HCT116 (cell line): ENCODE results near the gene MRPS7. TPM values are rescaled to one million over a fixed set of nuclear protein-coding genes. Genes with fewer than 3 reads are reported as not detected.

Experiments
- ATAC-seq: fragments of 200-7000 bp; cut with Tn5 transposase; 2 replicates; pipeline ENCODE4 v1.9.1; 2020; ENCODE audit warnings: mild to moderate bottlenecking, moderate library complexity
- BruUV-seq: library from RNA; stranded (reverse); fragments of 400-500 nt; replicated peaks from 2 replicates; lab custom pipeline; 2021; lab: Mats Ljungman, UMichigan
- CTCF ChIA-PET: fragments of 300-600 bp; sonication (Branson Sonifier 250); formaldehyde crosslinking; loops from one replicate; lab custom pipeline; 2021; ENCODE audit warnings: antibody characterized with exemption; lab: Charles Lee
- POLR2A ChIA-PET: fragments of 300-600, 350-600 bp; sonication (Branson Sonifier 250); formaldehyde crosslinking; loops from one replicate; lab custom pipeline; 2021; ENCODE audit warnings: antibody characterized with exemption; lab: Charles Lee
- RAD21 ChIA-PET, 2 experiments: fragments of 300-600 bp; sonication (Branson Sonifier 250); formaldehyde crosslinking; loops; one replicate each; lab custom pipeline; 2023; ENCODE audit warnings: low total read pairs in 2 of 2; ENCODE audit not compliant: uncharacterized antibody in 2 of 2, unreplicated experiment in 2 of 2, low non-redundant PET in 1 of 2; lab: Charles Lee
- DNase-seq: peaks from one replicate; pipeline ENCODE4 v3.0.0-alpha.2; 2010; ENCODE audit warnings: low read depth, low spot score
- H2AFZ ChIP-seq: fragments of 200-600 bp; shearing (Covaris generic), sonication (generic); 2 replicates; pipeline ENCODE4 v1.6.1; 2017; ENCODE audit warnings: low read depth, mixed run types, mixed read lengths, antibody characterized with exemption, low read length; ENCODE audit not compliant: poor library complexity, severe bottlenecking
- H3K27ac ChIP-seq: 2 replicates; pipeline ENCODE4 v1.5.1; 2012; ENCODE audit warnings: low read depth, low read length
- H3K27me3 ChIP-seq: fragments of 200-600 bp; sonication (generic); 2 replicates; pipeline ENCODE4 v1.6.1; 2016; ENCODE audit warnings: mixed run types, low read length, mixed read lengths; ENCODE audit not compliant: insufficient read depth
- H3K36me3 ChIP-seq, 2 experiments: fragments of 200-500 bp in 1 of 2; fragments of 200-600 bp in 1 of 2; sonication (Bioruptor generic) in 1 of 2; sonication (generic) in 1 of 2; 2 replicates each; pipeline versions ENCODE4 v1.5.1 to v1.6.1; 2014 to 2016; ENCODE audit warnings: low read length in 2 of 2, inconsistent platforms in 1 of 2, mixed read lengths in 1 of 2, mixed run types in 1 of 2; ENCODE audit not compliant: insufficient read depth in 2 of 2, control insufficient read depth in 1 of 2
- H3K4me1 ChIP-seq, 2 experiments: fragments of 200-600 bp in 1 of 2; sonication (generic) in 1 of 2; 2 replicates each; pipeline versions ENCODE4 v1.5.1 to v1.6.1; 2012 to 2017; ENCODE audit warnings: low read length in 2 of 2, inconsistent platforms in 1 of 2, mild to moderate bottlenecking in 1 of 2, mixed read lengths in 1 of 2, mixed run types in 1 of 2, moderate library complexity in 1 of 2; ENCODE audit not compliant: insufficient read depth in 2 of 2, control insufficient read depth in 1 of 2
- H3K4me2 ChIP-seq: fragments of 200-600 bp; sonication (generic); 2 replicates; pipeline ENCODE4 v1.6.1; 2017; ENCODE audit warnings: mixed run types, low read length, mixed read lengths
- H3K4me3 ChIP-seq, 2 experiments: fragments of 200-600 bp in 1 of 2; sonication (generic) in 1 of 2; replicated peaks in 1 of 2; 2 replicates each; pipeline ENCODE4 v1.5.1; 2011 to 2016; ENCODE audit warnings: low read length in 2 of 2, control low read depth in 1 of 2, low read depth in 1 of 2, mild to moderate bottlenecking in 1 of 2, mixed read lengths in 1 of 2, mixed run types in 1 of 2
- H3K79me2 ChIP-seq: fragments of 200-600 bp; sonication (generic); 2 replicates; pipeline ENCODE4 v1.6.1; 2017; ENCODE audit warnings: mild to moderate bottlenecking, mixed run types, low read length, moderate library complexity, mixed read lengths; ENCODE audit not compliant: insufficient read depth
- H3K9ac ChIP-seq: fragments of 200-600 bp; sonication (generic); 2 replicates; pipeline ENCODE4 v1.6.1; 2016; ENCODE audit warnings: low read length, mixed read lengths
- H3K9me2 ChIP-seq: fragments of 200-600 bp; sonication (generic), shearing (Covaris generic); 2 replicates; pipeline ENCODE4 v1.6.1; 2017; ENCODE audit warnings: mixed run types, mild to moderate bottlenecking, moderate library complexity; ENCODE audit not compliant: insufficient read depth
- H3K9me3 ChIP-seq, 2 experiments: fragments of 200-500 bp in 1 of 2; fragments of 200-600 bp in 1 of 2; sonication (Bioruptor generic) in 1 of 2; sonication (generic) in 1 of 2; 2 replicates each; pipeline ENCODE4 v1.6.1; 2014 to 2017; ENCODE audit warnings: low read length in 2 of 2, mixed read lengths in 2 of 2, inconsistent platforms in 1 of 2, low read depth in 1 of 2, mild to moderate bottlenecking in 1 of 2, mixed run types in 1 of 2, moderate library complexity in 1 of 2; ENCODE audit not compliant: control insufficient read depth in 1 of 2, insufficient read depth in 1 of 2
- H4K20me1 ChIP-seq: fragments of 200-600 bp; sonication (generic), shearing (Covaris generic); 2 replicates; pipeline ENCODE4 v1.6.1; 2017; ENCODE audit warnings: mixed run types, mild to moderate bottlenecking, moderate library complexity; ENCODE audit not compliant: insufficient read depth
- EGR1 ChIP-seq: IDR thresholded peaks from 2 replicates; pipeline ENCODE4 v1.6.1; 2012; ENCODE audit warnings: low read depth
- EZH2 ChIP-seq: fragments of 200-600 bp; sonication (generic); IDR thresholded peaks from 2 replicates; pipeline ENCODE4 v1.6.1; 2017; ENCODE audit warnings: antibody characterized with exemption, mixed run types
- FOSL1 ChIP-seq: IDR thresholded peaks from 2 replicates; pipeline ENCODE4 v1.6.1; 2012; ENCODE audit warnings: low read depth
- POLR2A ChIP-seq: IDR thresholded peaks from 2 replicates; pipeline ENCODE4 v1.7.0; 2011; ENCODE audit warnings: borderline replicate concordance; ENCODE audit not compliant: insufficient read depth, insufficient read length; ENCODE audit errors: extremely low read depth
- REST ChIP-seq: IDR thresholded peaks from 2 replicates; pipeline ENCODE4 v1.6.1; 2012; ENCODE audit warnings: low read depth
- ZBTB33 ChIP-seq: IDR thresholded peaks from 2 replicates; pipeline ENCODE4 v1.6.1; 2011; ENCODE audit warnings: mild to moderate bottlenecking, low read length, moderate library complexity; ENCODE audit not compliant: insufficient replicate concordance; ENCODE audit errors: extremely low read depth
- ZFX ChIP-seq: fragments of 450-650 bp; IDR thresholded peaks from 2 replicates; pipeline ENCODE4 v1.6.1; 2017
- ZNF274 ChIP-seq: fragments of 200-500 bp; sonication (Bioruptor generic); IDR thresholded peaks from 2 replicates; pipeline ENCODE4 v1.6.1; 2014; ENCODE audit warnings: mild to moderate bottlenecking, low read depth, low read length, inconsistent platforms
- intact Hi-C: fragments of 100-400 bp; cut with micrococcal nuclease; formaldehyde crosslinking; loops from 2 replicates; pipeline ENCODE4 v1.10.0; 2022
- total RNA-seq: library from RNA; stranded (reverse); gene quantifications from one replicate; pipeline ENCODE4 v1.2.1, GENCODE V29; 2021; ENCODE audit not compliant: unreplicated experiment

Gene MRPS7
- total RNA-seq, 1 experiment from 2014 or later: 104 TPM

- peaks cover 10 to 15% of the 10 kb centered on the region in 2 experiments for H3K4me1 ChIP-seq
- BruUV-seq: no TSS peak
- no peaks in the 10 kb centered on the region for H3K9me2 ChIP-seq
- no peak for DNase-seq
- H3K9me3 ChIP-seq: no peaks in the 10 kb centered on the region
- CTCF ChIA-PET: interaction anchor here (1.2 to 2.8 kb wide), 6 partner anchors 16 to 237 kb away, joined by 3 to 11 read pairs (median 6); partner anchors contain the start of genes GRB2, LLGL2 and TSEN54
- H4K20me1 ChIP-seq: no peaks in the 10 kb centered on the region
- no peak overlapping the region for H2AFZ ChIP-seq
- no peaks in the 10 kb centered on the region for H3K27me3 ChIP-seq
- TF ChIP-seq ZNF274 (no peak), POLR2A (no peak), REST (no peak), ZFX (no peak), EGR1 (no peak), ZBTB33 (no peak), FOSL1 (no peak), EZH2 (no peak)
- H3K27ac ChIP-seq: peak overlapping the region; percentile 75
- POLR2A ChIA-PET: interaction anchor here (1.0 to 1.7 kb wide), 6 partner anchors 10 to 492 kb away, joined by 3 to 40 read pairs (median 8); partner anchors contain the start of genes GRB2 and MIF4GD
- H3K9ac ChIP-seq: peak overlapping the region; percentile 82
- intact Hi-C loops: no loop called here
- peaks cover 8 to 25% of the 10 kb centered on the region in 2 experiments for H3K36me3 ChIP-seq
- peak overlapping the region; percentile 85 for H3K4me2 ChIP-seq
- H3K4me3 ChIP-seq: peak overlapping the region; percentile 83 to 98
- H3K79me2 ChIP-seq: peaks cover 35% of the 10 kb centered on the region
- no peak for ATAC-seq
- RAD21 ChIA-PET: interaction anchor here in 1 of 2 experiments (1.3 kb wide), 1 partner anchor 117 kb away, joined by 5 read pairs; the partner anchor contains the start of gene GRB2
These were observed 26.7 kb downstream of the MRPS7 start for GRCh38 chr17:75288359-75288758.
